ENCODE measurements around the gene FGF14.

FGF14 gene

DNA sequence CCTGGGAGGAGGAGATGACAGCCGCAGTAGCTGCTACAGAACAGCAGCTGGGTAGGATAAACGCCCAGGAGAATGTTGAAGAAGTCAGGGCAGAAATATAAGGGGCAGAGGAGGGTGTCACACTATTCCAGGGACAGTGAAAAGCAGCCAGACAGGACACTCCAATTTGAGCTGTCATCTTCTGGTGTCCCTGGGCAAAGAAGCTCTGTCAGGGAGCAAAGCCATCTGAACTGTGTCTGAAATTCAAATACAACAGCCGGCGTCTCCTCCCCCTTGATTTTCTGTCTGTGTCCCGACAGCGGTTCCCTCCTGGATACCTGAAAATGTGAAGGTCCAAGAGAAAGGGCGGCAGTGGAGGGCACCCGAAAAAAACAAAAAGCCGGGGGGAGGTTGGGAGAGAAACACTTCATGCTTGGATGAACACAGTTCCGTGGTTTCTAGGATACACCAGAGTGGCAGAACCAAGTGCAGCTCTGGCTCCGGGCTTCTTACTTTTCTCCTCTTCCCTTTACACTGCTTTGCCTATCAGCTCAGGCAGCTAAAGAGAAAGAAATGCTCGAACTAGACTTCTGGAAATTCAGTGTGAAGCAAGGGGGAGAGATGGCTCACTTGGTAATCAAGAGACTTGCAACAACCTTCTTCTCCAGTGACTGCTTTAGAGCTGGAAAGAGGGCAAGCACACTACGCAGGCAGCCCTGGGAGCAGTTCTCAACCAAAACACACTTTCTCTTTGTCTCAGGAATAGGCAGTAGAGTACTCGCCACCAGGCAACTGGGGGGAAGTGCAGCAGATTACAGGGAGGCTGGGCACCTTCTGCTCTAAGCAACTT is 483.8 kb downstream of the FGF14 start:
- H3K27me3 ChIP-seq (ENCODE audit: control insufficient read depth in 3 of 3, insufficient read depth in 3 of 3, low read depth in 1 of 3, low read length in 3 of 3) = peaks cover 23 to 91% (median 41%) of the 10 kb centered on the region in 3 experiments
- no peak overlapping the region for H4K8ac ChIP-seq (ENCODE audit: low read depth, low read length)
- no peak overlapping the region for H2BK12ac ChIP-seq (ENCODE audit: low read length)
- no peak overlapping the region for H4K91ac ChIP-seq (ENCODE audit: low read depth, low read length, poor library complexity)
- H3K4me2 ChIP-seq (ENCODE audit: insufficient read depth, low read length, poor library complexity, severe bottlenecking) = no peak overlapping the region
- H3K36me3 ChIP-seq (replicated peaks in 1 of 2; ENCODE audit: control insufficient read depth in 2 of 2, insufficient read depth in 2 of 2, low read length in 2 of 2) = no peaks in the 10 kb centered on the region
- no peak overlapping the region for H2BK15ac ChIP-seq (ENCODE audit: low read length)
- H3K9me3 ChIP-seq (replicated peaks in 1 of 2; ENCODE audit: control insufficient read depth in 2 of 2, insufficient read depth in 1 of 2, low read depth in 1 of 2, low read length in 2 of 2) = no peaks in the 10 kb centered on the region
- H2BK120ac ChIP-seq (ENCODE audit: low read depth, low read length) = no peak overlapping the region
- H2AFZ ChIP-seq (ENCODE audit: low read length) = peak overlapping the region; percentile 4
- no peak for DNase-seq (ENCODE audit: low spot score)
- no peak overlapping the region for H3K18ac ChIP-seq (ENCODE audit: low read length)
- H3K4me3 ChIP-seq (ENCODE audit: low read length in 2 of 2) = no peak overlapping the region
- H2BK5ac ChIP-seq (ENCODE audit: low read length) = no peak overlapping the region
- WGBS, 2 donors (ENCODE audit: extremely low coverage in 2 of 2, insufficient read length in 2 of 2, insufficient replicate concordance in 1 of 2) = no CpG with 5 or more reads among the region's 14 CpGs
- no peak overlapping the region for H3K14ac ChIP-seq (ENCODE audit: low read length)
- no peaks in the 10 kb centered on the region for H3K79me1 ChIP-seq (ENCODE audit: low read depth, low read length)
- H3K9ac ChIP-seq (ENCODE audit: low read depth, low read length, poor library complexity) = no peak overlapping the region
- H3K4me1 ChIP-seq (ENCODE audit: control insufficient read depth in 2 of 2, insufficient read depth in 1 of 2, low read depth in 1 of 2, low read length in 2 of 2) = peaks cover 4 to 13% of the 10 kb centered on the region in 2 donors
- H2AK5ac ChIP-seq (ENCODE audit: low read depth, low read length) = no peak overlapping the region
- no peak overlapping the region for H3K27ac ChIP-seq (replicated peaks; ENCODE audit: low read length)
- peak overlapping the region; percentile 32 for H3K23ac ChIP-seq (ENCODE audit: low read depth, low read length, poor library complexity)
- H3K4ac ChIP-seq (ENCODE audit: low read length) = no peak overlapping the region

DNA sequence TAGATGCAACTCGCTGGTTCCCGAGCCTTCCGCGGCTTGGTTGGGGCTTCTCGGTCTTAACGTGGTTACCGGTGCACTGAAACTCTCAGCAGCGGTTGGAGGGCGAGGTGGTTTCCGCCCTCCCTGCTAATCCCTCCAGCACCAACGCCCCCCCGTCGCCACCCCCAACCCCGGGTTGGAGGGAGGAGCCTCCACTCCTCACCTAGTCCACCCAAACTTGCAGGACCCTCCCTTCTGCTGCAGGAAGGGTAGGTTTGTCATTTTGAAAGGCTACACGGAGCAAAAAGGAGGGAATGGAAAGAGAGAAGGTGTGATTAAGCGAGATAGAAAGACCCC is 484.4 kb downstream of the FGF14 start:
- H2BK5ac ChIP-seq (ENCODE audit: low read length) = no peak overlapping the region
- no CpG with 5 or more reads among the region's 16 CpGs for WGBS, 2 donors (ENCODE audit: extremely low coverage in 2 of 2, insufficient read length in 2 of 2, insufficient replicate concordance in 1 of 2)
- H2AK5ac ChIP-seq (ENCODE audit: low read depth, low read length) = no peak overlapping the region
- H3K9me3 ChIP-seq (replicated peaks in 1 of 2; ENCODE audit: control insufficient read depth in 2 of 2, insufficient read depth in 1 of 2, low read depth in 1 of 2, low read length in 2 of 2) = no peaks in the 10 kb centered on the region
- no peak overlapping the region for H3K4me3 ChIP-seq (ENCODE audit: low read length in 2 of 2)
- no peak overlapping the region for H4K91ac ChIP-seq (ENCODE audit: low read depth, low read length, poor library complexity)
- no peak overlapping the region for H3K4ac ChIP-seq (ENCODE audit: low read length)
- no peak overlapping the region for H2AFZ ChIP-seq (ENCODE audit: low read length)
- H3K4me1 ChIP-seq (ENCODE audit: control insufficient read depth in 2 of 2, insufficient read depth in 1 of 2, low read depth in 1 of 2, low read length in 2 of 2) = peaks cover 5 to 13% of the 10 kb centered on the region in 2 donors
- no peak overlapping the region for H4K8ac ChIP-seq (ENCODE audit: low read depth, low read length)
- no peak for DNase-seq (ENCODE audit: low spot score)
- no peak overlapping the region for H3K18ac ChIP-seq (ENCODE audit: low read length)
- no peak overlapping the region for H3K9ac ChIP-seq (ENCODE audit: low read depth, low read length, poor library complexity)
- no peak overlapping the region for H2BK15ac ChIP-seq (ENCODE audit: low read length)
- H3K27ac ChIP-seq (replicated peaks; ENCODE audit: low read length) = no peak overlapping the region
- no peak overlapping the region for H3K14ac ChIP-seq (ENCODE audit: low read length)
- H3K36me3 ChIP-seq (replicated peaks in 1 of 2; ENCODE audit: control insufficient read depth in 2 of 2, insufficient read depth in 2 of 2, low read length in 2 of 2) = no peaks in the 10 kb centered on the region
- no peaks in the 10 kb centered on the region for H3K79me1 ChIP-seq (ENCODE audit: low read depth, low read length)
- peak overlapping the region; percentile 18 for H3K4me2 ChIP-seq (ENCODE audit: insufficient read depth, low read length, poor library complexity, severe bottlenecking)
- H2BK120ac ChIP-seq (ENCODE audit: low read depth, low read length) = no peak overlapping the region
- no peak overlapping the region for H2BK12ac ChIP-seq (ENCODE audit: low read length)
- no peak overlapping the region for H3K23ac ChIP-seq (ENCODE audit: low read depth, low read length, poor library complexity)
- H3K27me3 ChIP-seq (ENCODE audit: control insufficient read depth in 3 of 3, insufficient read depth in 3 of 3, low read depth in 1 of 3, low read length in 3 of 3) = peaks cover 23 to 94% (median 41%) of the 10 kb centered on the region in 3 experiments

DNA sequence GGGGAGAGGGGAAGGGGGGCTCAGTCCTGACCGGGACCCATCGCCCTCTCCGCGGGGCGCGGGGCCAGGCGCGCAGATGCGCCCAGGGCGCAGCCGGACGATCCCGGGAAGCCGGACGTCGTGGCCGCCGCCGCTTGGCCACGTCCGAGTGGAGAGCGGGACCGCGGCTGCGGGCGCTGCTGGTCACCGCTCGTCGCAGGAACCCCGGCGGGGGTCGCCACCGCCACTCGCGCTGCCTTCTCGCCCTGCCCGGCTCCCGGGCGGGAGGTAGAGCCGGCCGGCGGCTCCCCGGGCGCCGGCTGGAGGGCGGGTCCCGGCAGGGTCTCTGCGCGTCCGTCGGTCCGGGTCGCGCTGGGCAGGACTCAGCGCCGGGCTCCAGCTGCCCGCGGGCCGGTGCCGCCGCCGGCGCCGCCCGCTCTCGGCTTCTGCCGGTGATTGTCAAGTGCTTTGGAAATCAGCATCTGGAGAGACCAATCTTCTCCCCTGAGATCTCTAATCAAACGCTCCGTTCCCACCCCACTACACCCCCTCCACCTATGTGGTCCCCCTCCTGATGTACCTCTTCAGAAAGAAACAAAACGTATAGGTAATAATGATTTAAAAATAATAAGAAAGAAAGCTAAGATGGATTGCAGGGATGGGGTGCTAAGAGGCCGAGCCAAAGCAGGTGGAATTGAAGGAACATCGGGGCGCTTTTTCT is 484.9 kb downstream of the FGF14 start:
- Histone ChIP-seq H3K23ac (ENCODE audit: low read depth, low read length, poor library complexity) (no peak overlapping the region), H2BK120ac (ENCODE audit: low read depth, low read length) (no peak overlapping the region), H3K27me3 (ENCODE audit: control insufficient read depth in 3 of 3, insufficient read depth in 3 of 3, low read depth in 1 of 3, low read length in 3 of 3) (peaks cover 23 to 94% (median 41%) of the 10 kb centered on the region in 3 experiments), H3K4me2 (ENCODE audit: insufficient read depth, low read length, poor library complexity, severe bottlenecking) (peak overlapping the region; percentile 77), H3K9me3 (replicated peaks in 1 of 2; ENCODE audit: control insufficient read depth in 2 of 2, insufficient read depth in 1 of 2, low read depth in 1 of 2, low read length in 2 of 2) (no peaks in the 10 kb centered on the region), H4K8ac (ENCODE audit: low read depth, low read length) (no peak overlapping the region), H3K9ac (ENCODE audit: low read depth, low read length, poor library complexity) (peak overlapping the region; percentile 21), H2BK15ac (ENCODE audit: low read length) (no peak overlapping the region), H3K18ac (ENCODE audit: low read length) (no peak overlapping the region), H3K4me1 (ENCODE audit: control insufficient read depth in 2 of 2, insufficient read depth in 1 of 2, low read depth in 1 of 2, low read length in 2 of 2) (peaks cover 5 to 13% of the 10 kb centered on the region in 2 donors), H3K27ac (replicated peaks; ENCODE audit: low read length) (no peak overlapping the region), H3K4me3 (ENCODE audit: low read length in 2 of 2) (peak overlapping the region; percentile 32 to 78), H3K36me3 (replicated peaks in 1 of 2; ENCODE audit: control insufficient read depth in 2 of 2, insufficient read depth in 2 of 2, low read length in 2 of 2) (no peaks in the 10 kb centered on the region), H3K14ac (ENCODE audit: low read length) (no peak overlapping the region), H2BK12ac (ENCODE audit: low read length) (no peak overlapping the region), H4K91ac (ENCODE audit: low read depth, low read length, poor library complexity) (no peak overlapping the region), H2AK5ac (ENCODE audit: low read depth, low read length) (no peak overlapping the region), H2BK5ac (ENCODE audit: low read length) (no peak overlapping the region), H2AFZ (ENCODE audit: low read length) (peak overlapping the region; percentile 78), H3K4ac (ENCODE audit: low read length) (no peak overlapping the region), H3K79me1 (ENCODE audit: low read depth, low read length) (no peaks in the 10 kb centered on the region)
- DNase-seq (ENCODE audit: low spot score) = no peak
- no CpG with 5 or more reads among the region's 73 CpGs for WGBS, 2 donors (ENCODE audit: extremely low coverage in 2 of 2, insufficient read length in 2 of 2, insufficient replicate concordance in 1 of 2)

DNA sequence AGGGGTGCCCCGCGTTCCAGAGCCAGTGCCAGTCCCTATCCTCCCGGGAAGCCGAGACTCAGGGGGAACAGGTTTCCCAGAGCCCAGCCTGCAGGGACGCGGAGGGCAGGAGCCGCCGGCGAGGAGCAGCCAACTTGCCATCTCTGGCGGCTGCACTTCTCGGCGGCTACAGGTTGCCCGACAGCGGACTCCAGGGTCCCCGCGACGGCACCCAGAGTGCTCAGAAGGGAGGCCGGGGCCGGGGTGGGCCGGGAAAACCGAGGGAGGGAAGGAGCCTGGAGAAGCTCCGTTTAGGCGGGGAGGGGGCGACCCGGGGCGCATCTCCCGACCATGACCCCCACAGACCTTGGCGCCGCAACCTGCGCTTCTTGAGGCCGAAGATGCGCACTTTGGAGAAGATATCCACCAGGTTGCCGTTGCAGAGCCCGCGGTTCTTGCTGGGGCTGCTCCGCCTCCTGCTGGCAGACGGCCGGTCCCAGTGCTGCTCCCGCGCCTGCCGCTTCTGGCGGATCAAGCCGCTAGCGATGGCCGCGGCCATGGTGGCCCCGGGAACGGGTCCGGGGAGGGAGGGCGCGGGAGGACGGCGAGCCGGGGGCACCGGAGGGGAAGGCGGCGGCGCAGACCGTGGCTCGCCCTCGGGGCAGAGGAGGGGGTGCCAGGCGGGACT is 485.6 kb downstream of the FGF14 start:
- H4K8ac ChIP-seq (ENCODE audit: low read depth, low read length) = no peak overlapping the region
- H2BK15ac ChIP-seq (ENCODE audit: low read length) = no peak overlapping the region
- no peak overlapping the region for H2AK5ac ChIP-seq (ENCODE audit: low read depth, low read length)
- no peak overlapping the region for H3K14ac ChIP-seq (ENCODE audit: low read length)
- no CpG with 5 or more reads among the region's 62 CpGs for WGBS, 2 donors (ENCODE audit: extremely low coverage in 2 of 2, insufficient read length in 2 of 2, insufficient replicate concordance in 1 of 2)
- H3K79me1 ChIP-seq (ENCODE audit: low read depth, low read length) = no peaks in the 10 kb centered on the region
- H2BK5ac ChIP-seq (ENCODE audit: low read length) = no peak overlapping the region
- peak overlapping the region; percentile 78 for H2AFZ ChIP-seq (ENCODE audit: low read length)
- peak overlapping the region; percentile 77 for H3K4me2 ChIP-seq (ENCODE audit: insufficient read depth, low read length, poor library complexity, severe bottlenecking)
- H2BK12ac ChIP-seq (ENCODE audit: low read length) = no peak overlapping the region
- H3K18ac ChIP-seq (ENCODE audit: low read length) = no peak overlapping the region
- no peak overlapping the region for H2BK120ac ChIP-seq (ENCODE audit: low read depth, low read length)
- peak overlapping the region; percentile 21 for H3K9ac ChIP-seq (ENCODE audit: low read depth, low read length, poor library complexity)
- H4K91ac ChIP-seq (ENCODE audit: low read depth, low read length, poor library complexity) = no peak overlapping the region
- peaks cover 23 to 88% (median 40%) of the 10 kb centered on the region in 3 experiments for H3K27me3 ChIP-seq (ENCODE audit: control insufficient read depth in 3 of 3, insufficient read depth in 3 of 3, low read depth in 1 of 3, low read length in 3 of 3)
- H3K9me3 ChIP-seq (replicated peaks in 1 of 2; ENCODE audit: control insufficient read depth in 2 of 2, insufficient read depth in 1 of 2, low read depth in 1 of 2, low read length in 2 of 2) = no peaks in the 10 kb centered on the region
- peak; percentile 56 for DNase-seq (ENCODE audit: low spot score)
- H3K4me3 ChIP-seq (ENCODE audit: low read length in 2 of 2) = peak overlapping the region; percentile 32 to 78
- no peaks in the 10 kb centered on the region for H3K36me3 ChIP-seq (replicated peaks in 1 of 2; ENCODE audit: control insufficient read depth in 2 of 2, insufficient read depth in 2 of 2, low read length in 2 of 2)
- H3K23ac ChIP-seq (ENCODE audit: low read depth, low read length, poor library complexity) = no peak overlapping the region
- H3K4me1 ChIP-seq (ENCODE audit: control insufficient read depth in 2 of 2, insufficient read depth in 1 of 2, low read depth in 1 of 2, low read length in 2 of 2) = peaks cover 5 to 13% of the 10 kb centered on the region in 2 donors
- H3K4ac ChIP-seq (ENCODE audit: low read length) = no peak overlapping the region
- no peak overlapping the region for H3K27ac ChIP-seq (replicated peaks; ENCODE audit: low read length)

Data from neuronal stem cell (in vitro differentiated cells).